SK-N-MC (cell line): ENCODE measurements around the gene CDC123.
A peak's percentile ranks its signal among the peaks of the same experiment; 100 is the strongest.

Experiments used
- DNase-seq: peaks from one replicate; pipeline ENCODE4 v3.0.0-alpha.2; 2011; ENCODE audit warnings: low read depth, low spot score
- H3K27ac ChIP-seq: fragments of 200-600 bp; sonication (generic); 2 replicates; pipeline ENCODE4 v1.5.1; 2016; ENCODE audit warnings: mixed run types
- H3K36me3 ChIP-seq: fragments of 200-600 bp; sonication (generic); 2 replicates; pipeline ENCODE4 v1.6.1; 2017; ENCODE audit warnings: antibody characterized with exemption, low read length, mixed read lengths; ENCODE audit not compliant: insufficient read depth
- H3K4me3 ChIP-seq: fragments of 200-600 bp; sonication (generic); 2 replicates; pipeline ENCODE4 v1.5.1; 2016
- H3K9ac ChIP-seq: fragments of 200-600 bp; sonication (generic); 2 replicates; pipeline ENCODE4 v1.8.0; 2017; ENCODE audit warnings: mixed run types, mixed read lengths; ENCODE audit not compliant: insufficient read length
- H3K9me3 ChIP-seq: fragments of 200-600 bp; sonication (generic); 2 replicates; pipeline ENCODE4 v1.6.1; 2017; ENCODE audit warnings: low read depth, mild to moderate bottlenecking, antibody characterized with exemption, low read length, moderate library complexity, mixed read lengths
- EZH2 ChIP-seq: fragments of 200-600 bp; sonication (generic); IDR thresholded peaks from one replicate; pipeline ENCODE4 v1.6.1; 2017; ENCODE audit warnings: antibody characterized with exemption
- FOXP2 ChIP-seq: optimal IDR thresholded peaks from 2 replicates; pipeline ENCODE3; 2011; ENCODE audit warnings: mild to moderate bottlenecking, moderate library complexity; ENCODE audit not compliant: insufficient read depth; ENCODE audit errors: extremely low read length, control extremely low read depth
- POLR2AphosphoS5 ChIP-seq: IDR thresholded peaks from 2 replicates; pipeline ENCODE4 v1.6.1; 2012; ENCODE audit warnings: mild to moderate bottlenecking, low read depth, low read length, borderline replicate concordance

CDC123 gene

DNA sequence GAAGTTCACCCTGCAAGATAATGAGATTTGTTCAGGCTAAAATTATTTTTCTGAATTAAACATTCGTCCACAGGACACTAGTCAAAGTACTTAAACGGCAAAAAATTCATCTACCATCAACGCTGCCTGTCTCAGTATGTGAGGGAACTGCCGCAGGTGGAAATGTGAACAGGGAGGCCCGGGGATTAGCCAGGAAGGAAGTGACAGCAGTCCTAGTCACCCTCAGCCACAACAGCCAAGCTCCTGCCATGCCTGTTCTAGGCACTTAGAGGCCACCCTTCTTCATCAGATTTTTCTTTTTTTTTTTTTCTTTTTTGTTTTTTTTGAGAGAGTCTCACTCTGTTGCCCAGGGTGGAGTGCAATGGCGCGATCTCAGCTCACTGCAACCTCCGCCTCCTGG lies 9.7 kb upstream of the CDC123 start:
- TF ChIP-seq POLR2AphosphoS5 (no peak), EZH2 (no peak), FOXP2 (no peak)
- Histone ChIP-seq H3K9ac (no peak overlapping the region), H3K4me3 (no peak overlapping the region), H3K9me3 (no peaks in the 10 kb centered on the region), H3K36me3 (peaks cover 12% of the 10 kb centered on the region; the same call in 1 of the 2 replicates), H3K27ac (no peak overlapping the region)
- DNase-seq = no peak

- no peak for DNase-seq
- Histone ChIP-seq H3K4me3 (no peak overlapping the region), H3K9me3 (no peaks in the 10 kb centered on the region), H3K36me3 (peaks cover 12% of the 10 kb centered on the region; the same call in 1 of the 2 replicates), H3K27ac (no peak overlapping the region), H3K9ac (no peak overlapping the region)
- no peak for TF ChIP-seq POLR2AphosphoS5
- TF ChIP-seq FOXP2 = no peak
- TF ChIP-seq EZH2 = no peak
These were observed 8.6 kb upstream of the CDC123 start for GRCh38 chr10:12187321-12187905.

DNA sequence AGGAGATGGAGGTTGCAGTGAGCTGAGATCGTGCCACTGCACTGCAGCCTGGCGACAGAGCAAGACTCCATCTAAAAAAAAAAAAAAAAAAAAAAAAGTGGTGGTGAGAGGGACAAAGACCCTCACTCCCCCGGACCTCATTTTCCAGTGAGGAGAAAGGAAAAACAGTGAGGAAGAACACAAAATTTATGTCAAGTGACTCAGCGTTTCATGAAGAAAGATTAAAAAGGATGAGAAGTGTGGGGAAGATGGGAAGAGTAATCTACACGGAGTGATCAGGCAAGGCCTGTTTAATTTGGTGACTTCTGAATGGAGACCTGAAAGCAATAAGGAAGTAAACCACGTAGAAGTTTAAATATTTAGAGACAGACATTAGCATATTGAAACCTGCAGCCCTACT lies 7.3 kb upstream of the CDC123 start:
- H3K36me3 ChIP-seq = peaks cover 12% of the 10 kb centered on the region; the same call in 1 of the 2 replicates
- H3K9me3 ChIP-seq = no peaks in the 10 kb centered on the region
- H3K27ac ChIP-seq = no peak overlapping the region
- H3K9ac ChIP-seq = no peak overlapping the region
- H3K4me3 ChIP-seq = no peak overlapping the region
- DNase-seq = no peak
- no peak for TF ChIP-seq POLR2AphosphoS5

DNA sequence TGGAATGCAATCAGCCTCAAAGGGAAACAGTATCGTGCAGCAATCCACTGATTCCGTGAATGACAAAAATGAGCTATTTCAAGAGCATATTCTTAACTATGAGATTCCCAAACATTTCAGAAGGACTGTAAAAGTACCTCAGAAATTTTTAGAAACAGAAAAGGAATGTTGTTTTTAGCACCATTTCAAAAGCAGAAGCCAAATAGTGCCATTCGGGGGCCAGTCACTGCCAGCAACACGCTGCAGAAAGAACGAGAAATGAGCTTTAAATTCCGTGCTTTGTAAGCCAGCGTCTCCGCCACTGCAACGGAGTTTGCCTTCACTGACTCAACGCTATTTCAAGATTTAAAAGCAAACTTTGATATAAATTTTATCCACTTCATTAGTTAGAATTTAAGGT lies 6.6 kb upstream of the CDC123 start:
- no peak for DNase-seq
- H3K4me3 ChIP-seq = no peak overlapping the region
- H3K27ac ChIP-seq = no peak overlapping the region
- TF ChIP-seq FOXP2 (no peak), POLR2AphosphoS5 (no peak), EZH2 (no peak)
- no peaks in the 10 kb centered on the region for H3K9me3 ChIP-seq
- no peak overlapping the region for H3K9ac ChIP-seq
- H3K36me3 ChIP-seq = peaks cover 12% of the 10 kb centered on the region; the same call in 1 of the 2 replicates

DNA sequence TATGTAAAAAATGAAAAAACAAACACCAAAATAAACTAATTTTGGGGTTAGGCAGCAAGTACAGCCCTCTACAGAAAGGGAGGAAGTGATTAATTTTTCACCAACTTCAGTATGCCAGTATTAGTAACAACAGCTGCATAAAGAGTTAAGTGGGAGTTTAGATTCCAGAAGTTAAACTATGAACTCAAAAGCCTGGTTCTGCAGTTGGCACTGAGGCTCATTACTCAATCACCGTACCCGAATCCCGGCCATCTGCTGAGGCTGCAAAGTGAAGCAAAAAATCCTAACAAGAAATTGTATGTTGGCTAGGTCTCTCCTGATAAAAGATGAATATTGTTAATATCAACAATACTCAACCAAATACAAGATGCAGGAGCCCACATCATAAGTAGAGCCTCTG lies 4.3 kb upstream of the CDC123 start:
- H3K27ac ChIP-seq = no peak overlapping the region
- no peaks in the 10 kb centered on the region for H3K9me3 ChIP-seq
- H3K9ac ChIP-seq = no peak overlapping the region
- no peak overlapping the region for H3K4me3 ChIP-seq
- TF ChIP-seq POLR2AphosphoS5 = no peak
- no peak for TF ChIP-seq FOXP2
- TF ChIP-seq EZH2 = no peak
- DNase-seq = no peak
- H3K36me3 ChIP-seq = no peaks in the 10 kb centered on the region; the same call in 1 of the 2 replicates

- Histone ChIP-seq H3K36me3 (no peaks in the 10 kb centered on the region), H3K9ac (no peak overlapping the region), H3K4me3 (no peak overlapping the region), H3K9me3 (no peaks in the 10 kb centered on the region), H3K27ac (peak overlapping the region; percentile 31; the same call in 1 of the 2 replicates)
- DNase-seq = no peak
- TF ChIP-seq FOXP2 (no peak), POLR2AphosphoS5 (no peak), EZH2 (no peak)
These were observed 2.8 kb upstream of the CDC123 start for GRCh38 chr10:12193193-12193592.

GRCh38 chr10:12194752-12195271 lies 1.2 kb upstream of the CDC123 start:
- peak overlapping the region; percentile 94 for H3K9ac ChIP-seq
- no peak for DNase-seq
- H3K36me3 ChIP-seq = peaks cover 7% of the 10 kb centered on the region
- 0 out of 2 replicates have a peak overlapping the region, but pooled peaks have one; percentile 95 for H3K27ac ChIP-seq
- no peaks in the 10 kb centered on the region for H3K9me3 ChIP-seq
- peak overlapping the region; percentile 91 for H3K4me3 ChIP-seq
- no peak for TF ChIP-seq FOXP2
- TF ChIP-seq POLR2AphosphoS5 = no peak
- no peak for TF ChIP-seq EZH2

- Histone ChIP-seq H3K9ac (peak overlapping the region; percentile 94), H3K27ac (peak overlapping the region; percentile 95; the same call in 1 of the 2 replicates), H3K36me3 (peaks cover 7% of the 10 kb centered on the region), H3K9me3 (no peaks in the 10 kb centered on the region), H3K4me3 (peak overlapping the region; percentile 91)
- DNase-seq = no peak
- TF ChIP-seq FOXP2 = no peak
- TF ChIP-seq POLR2AphosphoS5 = no peak
- TF ChIP-seq EZH2 = no peak
These were observed 746 bp upstream of the CDC123 start for GRCh38 chr10:12195281-12195602.

DNA sequence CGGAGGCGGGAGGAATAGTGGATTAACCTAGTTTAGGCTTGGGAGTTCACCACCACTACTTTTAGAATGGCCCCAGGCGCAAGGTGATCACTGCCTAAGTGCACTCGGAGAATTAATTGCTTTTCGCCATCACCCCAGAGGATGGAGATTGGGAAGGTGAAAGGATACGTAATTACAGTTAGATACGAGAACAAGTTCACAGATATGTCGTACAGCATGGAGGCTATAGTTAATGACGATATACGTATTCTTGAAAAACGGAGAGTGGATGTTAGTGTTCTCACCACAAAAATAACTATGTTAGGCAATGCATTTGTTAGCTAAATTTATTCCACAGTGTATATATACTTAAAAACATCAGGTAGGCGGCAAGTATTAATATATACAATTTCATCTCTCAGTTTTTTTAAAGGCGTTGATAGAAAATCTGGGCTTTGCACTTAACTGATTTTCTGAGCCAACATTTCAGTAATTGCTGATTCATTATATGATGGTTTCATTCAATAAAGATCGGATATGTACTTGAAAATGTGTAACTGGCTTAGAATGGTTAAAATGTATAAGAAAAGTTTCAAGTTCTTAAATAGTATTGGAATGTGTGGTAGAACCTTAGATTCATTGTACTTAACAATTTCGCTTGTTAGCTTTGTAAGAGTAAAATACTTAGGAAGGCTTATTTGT lies 683 bp downstream of the CDC123 start:
- H3K27ac ChIP-seq = no peak overlapping the region
- peak overlapping the region; percentile 94 for H3K9ac ChIP-seq
- peak overlapping the region; percentile 91 for H3K4me3 ChIP-seq
- H3K36me3 ChIP-seq = peaks cover 18% of the 10 kb centered on the region
- H3K9me3 ChIP-seq = no peaks in the 10 kb centered on the region
- DNase-seq = no peak
- TF ChIP-seq FOXP2 = no peak
- no peak for TF ChIP-seq EZH2
